ENCODE data around the gene LCE3D. TPM values are rescaled to one million over a fixed set of nuclear protein-coding genes. Genes with fewer than 3 reads are reported as not detected.

Gene LCE3D
- total RNA-seq, 4 donors from 2014 or later = 19.2 TPM; not detected in 3

DNA sequence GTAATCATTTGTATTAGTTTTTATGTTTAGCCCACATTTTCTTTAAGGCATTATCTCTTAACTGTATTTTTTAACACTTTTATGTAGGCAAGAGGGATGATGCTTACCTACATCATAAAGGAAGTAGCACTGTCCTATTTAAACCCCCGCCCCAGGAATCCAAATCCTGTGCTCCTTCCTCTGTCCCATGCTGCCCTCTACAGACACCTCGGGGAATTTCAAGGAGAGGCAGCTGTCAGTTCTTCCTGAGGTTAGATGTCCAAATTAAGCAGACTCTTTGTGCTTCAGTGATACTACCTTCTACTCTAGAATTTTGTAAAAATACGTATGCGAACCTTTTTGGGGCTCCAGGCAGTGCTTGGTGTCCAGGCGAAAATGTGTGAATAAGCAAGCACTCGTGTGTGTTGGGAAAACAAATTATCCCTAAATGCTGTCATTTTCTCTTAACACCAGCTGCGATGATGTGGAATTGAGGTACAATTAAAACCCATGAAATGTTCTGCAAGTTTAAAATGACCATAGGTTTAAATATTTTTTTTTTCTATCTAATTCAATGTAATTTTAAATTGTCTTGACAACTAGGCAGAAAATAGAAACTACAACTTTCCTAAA is 46.9 kb downstream of the LCE3D start:
- Histone ChIP-seq H3K4me1 (no peaks in the 10 kb centered on the region), H3K4me3 (no peak overlapping the region), H3K36me3 (no peaks in the 10 kb centered on the region), H3K9me3 (no peaks in the 10 kb centered on the region), H3K27me3 (peaks cover 0 to 8% (median 0%) of the 10 kb centered on the region in 4 donors), H3K27ac (no peak overlapping the region)
- 21 to 29% methylated on average over 5 to 7 of the region's 7 CpGs for WGBS, 2 donors
- DNase-seq = no peak
- TF ChIP-seq POLR2A (IDR thresholded peaks at IDR 0.05) = no peak
- TF ChIP-seq, protein P1, sequence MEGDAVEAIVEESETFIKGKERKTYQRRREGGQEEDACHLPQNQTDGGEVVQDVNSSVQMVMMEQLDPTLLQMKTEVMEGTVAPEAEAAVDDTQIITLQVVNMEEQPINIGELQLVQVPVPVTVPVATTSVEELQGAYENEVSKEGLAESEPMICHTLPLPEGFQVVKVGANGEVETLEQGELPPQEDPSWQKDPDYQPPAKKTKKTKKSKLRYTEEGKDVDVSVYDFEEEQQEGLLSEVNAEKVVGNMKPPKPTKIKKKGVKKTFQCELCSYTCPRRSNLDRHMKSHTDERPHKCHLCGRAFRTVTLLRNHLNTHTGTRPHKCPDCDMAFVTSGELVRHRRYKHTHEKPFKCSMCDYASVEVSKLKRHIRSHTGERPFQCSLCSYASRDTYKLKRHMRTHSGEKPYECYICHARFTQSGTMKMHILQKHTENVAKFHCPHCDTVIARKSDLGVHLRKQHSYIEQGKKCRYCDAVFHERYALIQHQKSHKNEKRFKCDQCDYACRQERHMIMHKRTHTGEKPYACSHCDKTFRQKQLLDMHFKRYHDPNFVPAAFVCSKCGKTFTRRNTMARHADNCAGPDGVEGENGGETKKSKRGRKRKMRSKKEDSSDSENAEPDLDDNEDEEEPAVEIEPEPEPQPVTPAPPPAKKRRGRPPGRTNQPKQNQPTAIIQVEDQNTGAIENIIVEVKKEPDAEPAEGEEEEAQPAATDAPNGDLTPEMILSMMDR (IDR thresholded peaks at IDR 0.05) = peak; percentile 17 to 85 (median 58)
- intact Hi-C loops (cut with DNase I) = loop anchor here (5.0 kb wide), 1 partner anchor 36 kb away; no protein-coding TSS in a partner anchor

Small RNA genes lying within 50 kb of the gene (small RNA-seq; reads per million reads assigned to genes)
- 0 reads per million in 4 donors for gene LCE3A
- 0 reads per million in 4 donors for gene LCE3B

Other genes starting within 250 kb of the LCE3D start
- gene FLG2, start 220.5 kb downstream of the LCE3D start, total RNA-seq = under 1 TPM in 3 of 4 donors, not detected in 1; 0.11 to 0.19 (median 0.13) TPM
- gene CRNN, start 166.3 kb downstream of the LCE3D start, total RNA-seq = 1,000 to 10,000 TPM; 1,263 to 5,310 (median 2,301) TPM
- 1 to 10 TPM in 1 of 4 donors, not detected in 3; 1.2 TPM for gene LCE5A, start 69.7 kb downstream of the LCE3D start, total RNA-seq
- 100 to 1,000 TPM in 3 of 4 donors, 10 to 100 TPM in 1; 87.9 to 720 (median 367) TPM for gene CRCT1, start 66.0 kb downstream of the LCE3D start, total RNA-seq
- gene LCE3E, start 13.7 kb downstream of the LCE3D start, total RNA-seq = 10 to 100 TPM in 1 of 4 donors, 1 to 10 TPM in 2, under 1 TPM in 1; 0.76 to 10.0 (median 2.4) TPM
- not detected for gene LCE3C, start 19.7 kb upstream of the LCE3D start, total RNA-seq
- not detected for gene LCE3B, start 33.3 kb upstream of the LCE3D start, total RNA-seq
- gene LCE3A, start 42.6 kb upstream of the LCE3D start, total RNA-seq = not detected
- not detected for gene LCE2D, start 82.9 kb upstream of the LCE3D start, total RNA-seq
- not detected for gene LCE2C, start 94.8 kb upstream of the LCE3D start, total RNA-seq
- not detected for gene LCE2B, start 105.6 kb upstream of the LCE3D start, total RNA-seq
- not detected for gene LCE2A, start 117.8 kb upstream of the LCE3D start, total RNA-seq
- gene LCE4A, start 127.6 kb upstream of the LCE3D start, total RNA-seq = not detected
- 1 to 10 TPM in 2 of 4 donors, under 1 TPM in 2; 0.09 to 3.7 (median 1.2) TPM for gene KPRP, start 177.5 kb upstream of the LCE3D start, total RNA-seq
- gene LCE1F, start 194.6 kb upstream of the LCE3D start, total RNA-seq = not detected
- not detected for gene LCE1E, start 205.7 kb upstream of the LCE3D start, total RNA-seq
- not detected for gene LCE1D, start 216.2 kb upstream of the LCE3D start, total RNA-seq
- under 1 TPM in 1 of 4 donors, not detected in 3; 0.57 TPM for gene LCE1C, start 226.1 kb upstream of the LCE3D start, total RNA-seq
- not detected for gene LCE1B, start 231.5 kb upstream of the LCE3D start, total RNA-seq
- not detected for gene LCE1A, start 247.0 kb upstream of the LCE3D start, total RNA-seq